T-helper 9 cell (primary cell): ENCODE results near the gene CALM1.

Source experiments
- DNase-seq: peaks from one replicate; pipeline ENCODE4 v3.0.0-alpha.2; 2020

Gene CALM1

GRCh38 chr14:90444077-90444696 lies 47.4 kb downstream of the CALM1 start:
- DNase-seq: no peak

- DNase-seq: no peak
These were observed 48.2 kb downstream of the CALM1 start for GRCh38 chr14:90445011-90445410.

- no peak for DNase-seq
These were observed 49.6 kb downstream of the CALM1 start for GRCh38 chr14:90446405-90446804.

GRCh38 chr14:90447720-90448497 lies 51.1 kb downstream of the CALM1 start:
- no peak for DNase-seq

GRCh38 chr14:90449411-90449810 lies 52.6 kb downstream of the CALM1 start:
- no peak for DNase-seq

GRCh38 chr14:90450151-90450550 lies 53.3 kb downstream of the CALM1 start:
- DNase-seq: no peak

GRCh38 chr14:90450667-90451066 lies 53.8 kb downstream of the CALM1 start:
- no peak for DNase-seq

GRCh38 chr14:90451443-90451842 lies 54.6 kb downstream of the CALM1 start:
- DNase-seq: no peak

- no peak for DNase-seq
These were observed 55.1 kb downstream of the CALM1 start for GRCh38 chr14:90451961-90452360.

- no peak for DNase-seq
These were observed 55.5 kb downstream of the CALM1 start for GRCh38 chr14:90452366-90452765.

- no peak for DNase-seq
These were observed 56.6 kb downstream of the CALM1 start for GRCh38 chr14:90453401-90453951.

- DNase-seq: no peak
These were observed 57.5 kb downstream of the CALM1 start for GRCh38 chr14:90454041-90455000.

GRCh38 chr14:90455100-90455571 lies 58.3 kb downstream of the CALM1 start:
- no peak for DNase-seq

- DNase-seq: no peak
These were observed 59.7 kb downstream of the CALM1 start for GRCh38 chr14:90456551-90456950.

GRCh38 chr14:90457186-90457585 lies 60.4 kb downstream of the CALM1 start:
- DNase-seq: no peak
